NCI-H1930 (cell line): ENCODE results near the gene PDE6A.
"Not testable (repeated sequence)": the region's sequence is repeated elsewhere in the genome, so short reads cannot be mapped to it uniquely, and the experiment has no call there.

Experiments used
- DNase-seq, 2 experiments: peaks; one replicate each; lab custom pipeline; 2025; lab: John Stamatoyannopoulos, UW

The PDE6A gene

DNA sequence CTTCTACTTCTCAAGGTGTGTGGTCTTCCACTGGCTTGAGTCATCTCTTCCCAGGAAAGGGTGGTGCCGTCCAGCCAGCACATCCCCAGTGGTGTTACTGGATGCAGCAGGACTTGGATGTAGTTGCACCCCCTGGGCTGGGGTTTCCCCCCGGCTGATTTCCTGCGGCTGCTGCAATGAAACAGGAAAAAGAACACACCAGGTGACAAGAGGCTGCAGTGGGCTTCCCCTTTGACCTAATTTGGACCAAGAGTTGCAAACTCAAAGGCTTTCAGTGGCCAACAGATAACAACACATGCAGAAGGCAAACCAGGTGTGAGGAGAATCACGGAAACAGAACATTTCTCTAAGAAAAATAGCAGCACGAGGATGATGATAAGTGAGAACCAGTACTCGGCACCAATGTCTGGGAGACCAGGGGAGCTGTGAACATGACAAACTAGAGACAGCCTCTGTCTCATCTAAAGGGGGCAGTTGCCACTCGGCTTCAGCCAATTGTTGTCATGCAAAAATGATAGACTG, 83.7 kb downstream of the PDE6A start:
- DNase-seq = no peak

DNA sequence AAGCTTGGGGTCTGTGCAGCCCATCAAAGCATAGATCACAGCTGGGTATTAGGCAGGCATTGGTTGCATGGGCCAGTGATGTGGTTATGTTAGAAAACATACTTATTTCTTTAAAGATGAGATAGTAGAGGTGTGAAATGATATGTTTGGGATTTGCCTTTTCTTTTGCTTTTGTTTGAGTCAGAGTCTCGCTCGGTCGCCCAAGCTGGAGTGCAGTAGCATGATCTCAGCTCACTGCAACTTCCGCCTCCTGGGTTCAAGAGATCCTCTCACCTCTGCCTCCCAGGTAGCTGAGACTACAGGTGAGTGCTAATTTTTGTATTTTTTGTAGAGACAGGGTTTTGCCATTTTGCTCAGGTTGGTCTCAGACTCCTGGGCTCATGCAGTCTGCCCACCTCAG, 84.8 kb downstream of the PDE6A start:
- no peak for DNase-seq

DNA sequence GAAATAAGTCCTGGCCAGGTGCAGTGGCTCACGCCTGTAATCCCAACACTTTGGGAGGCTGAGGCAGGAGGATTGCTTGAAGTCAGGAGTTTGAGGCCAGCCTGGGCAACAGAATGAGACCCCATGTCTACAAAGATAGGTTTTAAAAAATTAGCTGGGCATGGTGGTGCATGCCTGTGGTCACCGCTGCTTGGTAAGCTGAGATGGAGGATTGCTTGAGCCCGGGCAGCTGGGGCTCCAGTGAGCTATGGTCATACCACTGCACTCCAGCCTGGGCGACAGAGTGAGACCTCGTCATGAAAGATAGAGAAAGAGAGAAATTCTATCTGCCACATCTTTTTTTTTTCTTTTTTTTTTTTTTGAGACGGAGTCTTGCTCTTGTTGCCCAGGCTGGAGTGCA, 86.1 kb downstream of the PDE6A start:
- DNase-seq = not testable (repeated sequence)

DNA sequence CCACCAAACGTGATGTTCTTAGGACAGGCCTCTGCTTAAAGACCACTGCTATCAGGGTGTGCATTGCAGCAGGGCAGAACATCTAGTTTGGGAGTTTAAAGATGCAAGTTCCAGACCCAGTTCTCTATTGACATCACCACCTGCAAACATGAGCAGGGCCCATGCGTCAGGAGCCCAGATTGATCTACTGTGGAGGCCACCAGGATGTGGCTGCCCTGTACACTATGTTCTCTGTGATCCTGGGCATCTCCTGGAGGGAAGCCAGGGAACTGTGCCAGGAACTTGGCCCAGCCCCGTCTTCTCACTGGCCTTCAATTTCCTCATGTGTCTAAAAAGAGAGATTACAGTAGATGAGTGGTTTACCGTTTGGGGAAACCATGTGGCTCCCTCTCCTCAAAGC, 87.1 kb downstream of the PDE6A start:
- no peak for DNase-seq

- DNase-seq = no peak
Observed at GRCh38 chr5:149855366-149855765, 89.2 kb downstream of the PDE6A start.

GRCh38 chr5:149854866-149855265, 89.7 kb downstream of the PDE6A start:
- DNase-seq = no peak

DNA sequence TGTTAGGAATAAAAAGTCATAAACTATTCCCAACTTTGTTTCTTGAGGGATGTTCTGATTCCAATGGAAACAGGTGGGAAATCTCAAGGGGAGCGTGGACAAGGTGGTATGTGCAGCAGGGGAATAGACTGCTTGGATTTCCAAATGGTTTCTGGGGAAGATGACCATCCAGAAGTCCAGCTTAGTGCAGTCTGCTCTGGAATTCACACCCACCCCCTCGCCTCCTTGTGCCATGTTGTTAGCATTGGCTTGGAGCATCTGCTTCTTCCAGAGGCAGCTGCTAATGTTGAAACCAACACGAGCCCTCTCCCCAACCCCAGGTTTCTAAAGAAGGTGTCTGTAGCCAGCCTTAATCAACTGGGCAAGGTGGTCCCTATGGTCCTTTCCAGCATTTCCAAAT, 90.9 kb downstream of the PDE6A start:
- no peak for DNase-seq

- DNase-seq = no peak
Observed at GRCh38 chr5:149853331-149853648, 91.3 kb downstream of the PDE6A start.

DNA sequence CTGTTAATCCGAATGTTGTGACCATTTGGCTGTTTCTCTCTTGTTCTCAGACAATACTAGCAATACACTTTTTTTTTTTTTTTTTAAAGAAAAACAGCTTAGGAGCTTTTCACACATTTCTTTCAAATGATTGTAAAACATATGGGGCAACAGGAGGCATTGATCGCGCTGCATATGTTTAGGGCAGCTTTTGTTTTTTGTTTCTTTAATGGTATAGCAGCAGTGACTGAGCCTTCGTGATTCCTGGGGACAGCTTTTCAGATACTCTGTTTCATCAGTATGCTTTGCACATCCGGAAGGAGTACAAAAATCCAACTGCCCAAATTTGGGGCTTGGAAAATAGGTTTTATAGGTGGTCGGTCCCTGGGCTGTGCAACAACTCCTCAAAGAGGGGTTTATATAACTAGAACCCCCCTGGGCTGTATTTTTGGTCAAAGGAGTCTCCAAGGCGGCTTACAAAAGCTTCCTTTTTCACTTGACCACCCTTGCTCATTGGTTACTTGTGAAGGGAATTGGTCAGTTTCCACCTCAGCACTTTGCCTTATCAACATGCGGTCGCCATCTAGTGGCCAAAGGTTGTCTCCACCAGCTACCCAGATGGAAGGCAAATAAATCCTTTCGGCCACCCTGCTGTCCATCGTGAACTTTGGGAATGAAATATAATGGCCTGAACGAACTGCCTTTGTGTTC, 91.8 kb downstream of the PDE6A start:
- DNase-seq = peak in 1 of 2 experiments; percentile 3

- DNase-seq = no peak
Observed at GRCh38 chr5:149851211-149851610, 93.4 kb downstream of the PDE6A start.

DNA sequence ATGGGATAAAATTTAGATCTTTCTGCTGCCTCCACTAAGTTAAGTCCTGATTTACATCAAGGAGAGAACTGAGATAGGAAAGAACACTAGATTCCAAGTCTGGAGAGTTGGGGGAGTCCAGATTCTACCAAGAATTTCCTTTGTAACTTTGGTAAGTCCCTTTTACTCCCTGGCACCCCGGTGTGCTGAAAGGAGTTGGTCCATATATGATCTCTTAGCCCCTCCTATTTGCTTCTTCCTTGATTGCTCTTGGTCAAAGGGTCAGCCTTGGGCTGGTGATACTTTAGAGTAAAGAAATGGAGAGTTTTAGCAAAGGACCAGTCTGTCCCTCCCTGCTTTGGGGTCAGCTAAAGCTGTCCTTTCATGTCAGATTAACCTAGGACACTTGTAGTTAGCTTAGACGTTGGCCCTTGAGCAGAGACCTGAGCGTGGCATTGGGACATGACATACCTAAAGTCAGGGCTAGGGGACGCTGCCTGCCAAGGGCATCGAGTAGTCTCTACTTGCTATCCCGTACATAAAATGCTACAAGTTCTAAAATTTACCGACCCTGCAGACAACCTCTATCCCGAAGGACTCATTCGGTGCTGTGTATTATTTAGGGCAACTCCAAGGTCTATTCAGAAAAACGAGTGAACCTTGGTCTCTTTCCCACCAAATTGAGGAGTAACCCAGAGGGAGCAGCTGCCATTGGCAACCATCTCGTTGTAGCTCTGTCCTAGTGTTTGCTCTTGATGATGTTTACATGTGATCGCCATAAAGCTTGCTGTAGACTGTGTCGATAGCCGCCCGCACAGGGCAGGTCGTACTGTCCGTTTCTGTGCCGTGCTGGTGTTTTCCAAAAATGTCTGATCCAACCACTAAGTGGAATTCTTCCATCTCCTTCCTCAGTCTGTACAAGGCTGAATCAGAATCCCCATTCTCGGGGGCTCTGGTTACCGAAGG, 94.4 kb downstream of the PDE6A start:
- no peak for DNase-seq

GRCh38 chr5:149849280-149849965, 95.2 kb downstream of the PDE6A start:
- DNase-seq = no peak

DNA sequence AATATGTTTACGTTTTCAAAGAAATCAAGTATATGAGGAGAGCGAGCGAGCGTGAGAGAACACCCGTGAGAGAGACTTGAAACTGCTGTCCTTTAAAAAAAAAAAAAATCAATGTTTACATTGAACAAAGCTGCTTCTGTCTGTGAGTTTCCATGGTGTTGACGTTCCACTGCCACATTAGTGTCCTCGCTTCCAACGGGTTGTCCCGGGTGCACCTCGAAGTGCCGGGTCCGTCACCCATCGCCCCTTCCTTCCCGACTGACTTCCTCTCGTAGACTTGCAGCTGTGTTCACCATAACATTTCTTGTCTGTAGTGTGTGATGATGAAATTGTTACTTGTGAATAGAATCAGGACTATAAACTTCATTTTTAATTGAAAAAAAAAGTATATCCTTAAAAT, 97.0 kb downstream of the PDE6A start:
- DNase-seq = no peak

DNA sequence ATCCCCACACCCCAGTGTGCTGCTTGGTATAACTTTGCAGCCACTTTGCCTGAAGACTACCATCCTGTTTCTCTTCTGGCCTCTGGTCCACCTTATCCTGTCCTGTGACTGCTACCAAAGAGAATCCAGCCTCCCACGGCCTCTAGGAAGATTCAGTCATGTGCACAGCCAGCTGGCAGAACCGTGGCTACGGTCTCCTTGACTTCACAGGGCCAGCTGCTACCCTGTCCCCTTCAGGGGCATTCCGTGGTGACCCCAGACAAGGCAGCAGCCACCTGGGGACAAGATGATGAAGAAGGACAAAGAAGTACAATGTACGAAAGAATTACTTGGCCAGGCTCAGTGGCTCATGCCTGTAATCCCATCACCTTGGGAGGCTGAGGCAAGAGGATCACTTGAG, 98.6 kb downstream of the PDE6A start:
- no peak for DNase-seq

GRCh38 chr5:149845601-149846000, 99.0 kb downstream of the PDE6A start:
- no peak for DNase-seq

GRCh38 chr5:149841851-149842793, 102.5 kb downstream of the PDE6A start:
- no peak for DNase-seq

DNA sequence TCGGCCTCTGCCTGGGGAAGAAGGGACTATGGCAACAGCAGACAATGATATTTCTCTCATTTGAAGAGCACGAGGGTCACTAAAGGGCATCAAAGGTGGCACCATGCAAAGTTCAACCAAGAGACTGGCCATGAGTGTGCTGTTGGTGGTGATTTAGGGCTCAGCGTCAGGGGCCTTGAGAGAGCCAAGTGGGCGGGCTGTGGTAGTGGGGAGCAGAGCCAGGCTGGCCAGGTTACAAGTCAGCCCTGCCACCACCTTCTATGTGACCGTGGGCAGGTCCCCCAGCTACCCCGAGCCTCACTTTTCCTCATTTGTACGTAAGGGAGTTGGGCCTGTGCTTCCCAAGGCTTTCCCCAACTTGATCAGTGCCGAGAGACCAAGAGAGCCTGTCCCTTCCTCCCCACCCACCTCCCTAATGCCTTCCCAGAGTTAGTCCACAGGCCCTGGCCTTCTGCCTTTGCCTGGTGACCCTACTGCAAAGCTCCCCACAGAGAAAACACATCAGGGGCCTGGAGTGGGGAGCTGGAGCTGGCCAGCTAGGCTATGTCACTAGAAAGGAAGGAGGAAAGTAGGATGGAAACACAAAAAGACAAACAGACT, 104.3 kb downstream of the PDE6A start:
- DNase-seq = no peak

GRCh38 chr5:149839761-149840160, 104.8 kb downstream of the PDE6A start:
- DNase-seq = no peak

DNA sequence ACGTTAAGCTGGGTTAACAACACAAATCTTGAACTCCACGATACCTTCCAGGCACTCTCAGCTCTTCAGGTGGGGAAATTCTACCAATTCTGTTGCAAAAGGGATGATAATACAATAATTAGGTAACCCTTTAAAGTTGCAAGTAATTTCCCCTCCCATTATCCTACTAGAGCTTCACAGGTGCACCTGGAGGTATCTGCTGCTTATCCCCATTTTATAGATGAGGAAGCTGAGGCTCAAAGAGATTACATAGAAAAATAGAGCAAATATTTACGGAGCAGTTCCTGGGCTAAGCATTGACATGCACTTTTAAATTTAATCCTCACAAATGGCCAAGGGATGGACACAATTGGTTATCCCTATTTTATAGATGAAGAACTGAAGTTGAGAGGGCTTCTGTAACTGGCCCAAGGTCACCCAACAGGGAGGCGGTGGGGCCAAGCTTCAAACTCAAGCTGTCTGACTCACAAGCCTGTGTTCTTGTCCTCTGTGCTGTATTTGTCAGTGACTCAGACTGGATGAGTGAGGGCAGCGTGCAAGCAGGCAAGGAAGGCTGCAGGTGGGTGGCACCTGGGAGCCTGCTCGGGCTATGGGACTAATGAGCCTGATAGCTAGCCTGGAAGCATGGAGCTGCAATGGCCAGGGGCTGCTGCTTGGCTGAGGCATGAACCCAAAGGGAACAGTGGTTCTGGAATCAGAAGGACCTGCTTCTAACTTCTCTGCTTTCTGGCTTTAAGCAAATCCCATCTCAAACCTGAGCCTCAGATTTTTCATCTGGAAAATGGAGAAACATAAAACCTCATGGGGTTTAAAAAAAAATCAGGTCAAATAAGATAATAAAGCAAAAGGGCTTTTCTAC, 105.5 kb downstream of the PDE6A start:
- no peak for DNase-seq

DNA sequence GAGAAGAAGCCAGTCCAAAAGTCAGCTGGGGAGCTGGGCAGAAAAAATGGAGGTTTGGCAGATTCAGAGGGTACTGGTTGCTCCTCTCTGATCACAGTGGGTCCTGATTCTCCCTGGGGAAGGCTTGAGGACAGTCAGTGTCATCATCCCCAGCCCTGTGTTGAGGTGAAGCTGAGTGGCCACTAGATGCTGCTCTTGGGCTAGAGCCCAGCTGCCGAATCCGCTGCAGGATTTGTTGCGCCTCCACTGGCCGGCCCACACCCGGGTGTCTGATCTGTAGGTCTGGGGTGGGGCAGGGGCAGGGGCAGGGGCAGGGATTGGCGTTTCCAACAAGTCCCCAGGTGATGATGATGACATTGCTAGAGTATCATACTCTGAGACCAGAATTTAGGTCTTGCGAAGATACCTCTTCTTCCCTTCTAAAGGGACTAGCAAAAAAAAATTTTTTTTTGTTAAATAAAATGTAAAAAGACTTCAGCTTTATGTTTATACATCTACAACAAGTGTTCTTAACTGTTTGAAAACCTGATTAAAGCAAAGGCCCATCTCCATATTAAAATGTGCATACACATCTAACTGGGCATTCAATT, 106.8 kb downstream of the PDE6A start:
- DNase-seq = peak; percentile 1 to 10
